CD4-positive, alpha-beta T cell (primary cell): ENCODE data around the gene PLCD4. TPM values are rescaled to one million over a fixed set of nuclear protein-coding genes. Genes with fewer than 3 reads are reported as not detected.

ENCODE experiments used
- ATAC-seq: fragments of 200-7000 bp; cut with Tn5 transposase; one replicate; pipeline ENCODE4 v1.10.0; 2022; ENCODE audit warnings: mild to moderate bottlenecking; ENCODE audit not compliant: poor library complexity
- CTCF ChIA-PET: fragments of 350-600 bp; sonication (Branson Sonifier 250); formaldehyde crosslinking; loops from one replicate; lab custom pipeline; 2021; ENCODE audit warnings: antibody characterized with exemption, inconsistent platforms; lab: Charles Lee
- POLR2A ChIA-PET: fragments of 350-600 bp; sonication (Branson Sonifier 250); formaldehyde crosslinking; loops from one replicate; lab custom pipeline; 2021; ENCODE audit warnings: antibody characterized with exemption, inconsistent platforms; lab: Charles Lee
- DNase-seq, 14 experiments: peaks; one replicate each; pipeline ENCODE4 v3.0.0-alpha.2; 2013 to 2020; ENCODE audit warnings: mixed read lengths in 2 of 14
- H3K27ac ChIP-seq, 2 donors: one replicate each; pipeline versions ENCODE4 v1.5.1 to v1.7.0; 2013; ENCODE audit warnings: low read length in 2 of 2, low read depth in 1 of 2, mild to moderate bottlenecking in 1 of 2
- H3K27me3 ChIP-seq, 2 experiments: 1 replicate in 1 of 2; 2 replicates in 1 of 2; pipeline versions ENCODE4 v1.6.1 to v1.7.0; 2013; ENCODE audit warnings: low read length in 2 of 2, control low read depth in 1 of 2, mild to moderate bottlenecking in 1 of 2, moderate library complexity in 1 of 2; ENCODE audit not compliant: insufficient read depth in 2 of 2, control insufficient read depth in 1 of 2
- H3K36me3 ChIP-seq: one replicate; pipeline ENCODE4 v1.6.1; 2013; ENCODE audit warnings: low read length, control low read depth; ENCODE audit not compliant: insufficient read depth
- H3K4me1 ChIP-seq: one replicate; pipeline ENCODE4 v1.6.1; 2013; ENCODE audit warnings: low read length, control low read depth; ENCODE audit not compliant: insufficient read depth
- H3K4me3 ChIP-seq: one replicate; pipeline ENCODE4 v1.5.1; 2013; ENCODE audit warnings: mild to moderate bottlenecking, low read length, moderate library complexity
- H3K9me3 ChIP-seq, 2 experiments: 1 replicate in 1 of 2; 2 replicates in 1 of 2; pipeline versions ENCODE4 v1.6.1 to v1.7.0; 2013; ENCODE audit warnings: low read length in 2 of 2, mild to moderate bottlenecking in 2 of 2, control low read depth in 1 of 2, moderate library complexity in 1 of 2; ENCODE audit not compliant: control insufficient read depth in 1 of 2, insufficient read depth in 1 of 2
- H3K27ac Mint-ChIP-seq: one replicate; pipeline ENCODE4 v1.8.0; 2020; ENCODE audit warnings: mixed read lengths
- H3K27me3 Mint-ChIP-seq: one replicate; pipeline ENCODE4 v1.8.0; 2021; ENCODE audit warnings: mixed read lengths
- H3K36me3 Mint-ChIP-seq: one replicate; pipeline ENCODE4 v1.8.0; 2021; ENCODE audit warnings: low read depth, mixed read lengths
- H3K4me1 Mint-ChIP-seq: one replicate; pipeline ENCODE4 v1.8.0; 2021; ENCODE audit warnings: low read depth, mixed read lengths
- H3K4me3 Mint-ChIP-seq: one replicate; pipeline ENCODE4 v1.8.0; 2020; ENCODE audit warnings: mild to moderate bottlenecking, mixed read lengths
- H3K9me3 Mint-ChIP-seq: one replicate; pipeline ENCODE4 v1.8.0; 2020; ENCODE audit warnings: mixed read lengths
- intact Hi-C, 2 experiments: fragments of 100-400 bp; cut with DNase I in 1 of 2; cut with micrococcal nuclease in 1 of 2; formaldehyde crosslinking; loops; one replicate each; pipeline versions ENCODE4 v1.15.1 to v1.9.0; 2023 to 2025; cut with DNase I, micrococcal nuclease
- total RNA-seq, 174 experiments: library from RNA in 2 of 174; stranded (reverse) in 2 of 174; gene quantifications; one replicate each; pipeline ENCODE4 v1.2.3 and lab custom pipeline; 2021 to 2026
- TF ChIP-seq, protein P1 (sequence below): fragments of 200-600 bp; IDR thresholded peaks from one replicate; pipeline ENCODE4 v1.8.0; 2022; ENCODE audit warnings: antibody characterized with exemption, mild to moderate bottlenecking

PLCD4 gene
- total RNA-seq, 2 experiments from 2014 or later, result 0.25 to 0.77 TPM

DNA sequence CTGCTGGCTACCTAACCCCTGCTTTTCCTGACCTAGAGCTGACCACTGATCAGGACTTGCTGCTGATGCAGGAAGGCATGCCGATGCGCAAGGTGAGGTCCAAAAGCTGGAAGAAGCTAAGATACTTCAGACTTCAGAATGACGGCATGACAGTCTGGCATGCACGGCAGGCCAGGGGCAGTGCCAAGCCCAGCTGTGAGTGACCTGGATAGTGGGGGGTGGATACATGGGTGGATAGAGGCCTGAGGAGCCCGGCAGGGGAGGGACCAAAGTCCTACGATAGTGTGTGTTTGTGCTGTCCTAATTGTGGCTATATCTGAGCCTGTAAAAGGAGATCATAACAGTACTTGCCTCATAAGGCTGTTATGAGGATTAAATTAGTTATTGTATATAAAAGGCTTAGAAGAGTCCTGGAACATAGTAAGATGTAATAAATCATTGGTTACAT is 8.2 kb downstream of the PLCD4 start:
- H3K27ac ChIP-seq, result no peak overlapping the region
- CTCF ChIA-PET, result no interaction called here
- POLR2A ChIA-PET, result no interaction called here
- Mint-ChIP-seq H3K9me3 (no peaks in the 10 kb centered on the region), H3K36me3 (no peaks in the 10 kb centered on the region), H3K27ac (no peak overlapping the region), H3K4me3 (no peak overlapping the region), H3K27me3 (no peaks in the 10 kb centered on the region), H3K4me1 (no peaks in the 10 kb centered on the region)
- DNase-seq, result no peak
- H3K4me3 ChIP-seq, result no peak overlapping the region
- intact Hi-C loops, result no loop called here
- TF ChIP-seq, protein P1, sequence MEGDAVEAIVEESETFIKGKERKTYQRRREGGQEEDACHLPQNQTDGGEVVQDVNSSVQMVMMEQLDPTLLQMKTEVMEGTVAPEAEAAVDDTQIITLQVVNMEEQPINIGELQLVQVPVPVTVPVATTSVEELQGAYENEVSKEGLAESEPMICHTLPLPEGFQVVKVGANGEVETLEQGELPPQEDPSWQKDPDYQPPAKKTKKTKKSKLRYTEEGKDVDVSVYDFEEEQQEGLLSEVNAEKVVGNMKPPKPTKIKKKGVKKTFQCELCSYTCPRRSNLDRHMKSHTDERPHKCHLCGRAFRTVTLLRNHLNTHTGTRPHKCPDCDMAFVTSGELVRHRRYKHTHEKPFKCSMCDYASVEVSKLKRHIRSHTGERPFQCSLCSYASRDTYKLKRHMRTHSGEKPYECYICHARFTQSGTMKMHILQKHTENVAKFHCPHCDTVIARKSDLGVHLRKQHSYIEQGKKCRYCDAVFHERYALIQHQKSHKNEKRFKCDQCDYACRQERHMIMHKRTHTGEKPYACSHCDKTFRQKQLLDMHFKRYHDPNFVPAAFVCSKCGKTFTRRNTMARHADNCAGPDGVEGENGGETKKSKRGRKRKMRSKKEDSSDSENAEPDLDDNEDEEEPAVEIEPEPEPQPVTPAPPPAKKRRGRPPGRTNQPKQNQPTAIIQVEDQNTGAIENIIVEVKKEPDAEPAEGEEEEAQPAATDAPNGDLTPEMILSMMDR, result no peak
- H3K4me1 ChIP-seq, result no peaks in the 10 kb centered on the region
- no peaks in the 10 kb centered on the region for H3K27me3 ChIP-seq
- H3K36me3 ChIP-seq, result no peaks in the 10 kb centered on the region
- no peak for ATAC-seq
- no peaks in the 10 kb centered on the region for H3K9me3 ChIP-seq

DNA sequence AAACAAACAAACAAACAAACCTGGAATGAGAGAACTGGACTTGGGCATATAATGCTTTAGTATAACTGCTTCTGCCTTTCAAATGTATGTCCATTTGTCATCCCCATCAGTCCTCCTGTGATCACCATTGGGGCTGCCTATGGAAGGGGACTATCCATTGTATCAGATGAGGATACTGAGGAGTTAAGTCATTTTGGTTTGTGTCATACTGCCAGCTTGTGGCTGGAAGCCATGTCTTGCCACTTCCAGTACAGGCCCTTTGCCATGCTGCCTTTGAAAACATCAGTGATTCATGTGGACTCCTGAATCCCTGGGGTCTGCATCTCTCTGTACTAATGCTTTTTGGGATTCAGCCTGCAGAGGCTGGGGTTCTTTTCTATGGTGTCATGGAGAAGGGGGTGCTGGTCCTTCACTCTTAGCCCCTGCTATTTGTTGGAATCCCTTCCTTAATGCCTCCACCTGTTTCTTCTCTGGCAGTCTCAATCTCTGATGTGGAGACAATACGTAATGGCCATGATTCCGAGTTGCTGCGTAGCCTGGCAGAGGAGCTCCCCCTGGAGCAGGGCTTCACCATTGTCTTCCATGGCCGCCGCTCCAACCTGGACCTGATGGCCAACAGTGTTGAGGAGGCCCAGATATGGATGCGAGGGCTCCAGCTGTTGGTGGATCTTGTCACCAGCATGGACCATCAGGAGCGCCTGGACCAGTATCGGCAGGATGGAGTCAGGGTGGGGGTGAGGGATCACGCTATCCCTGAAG is 10.6 kb downstream of the PLCD4 start:
- no peak overlapping the region for H3K27ac ChIP-seq
- ChIA-PET POLR2A (interaction anchor here (1.2 kb wide), 1 partner anchor 10 kb away, joined by 3 read pairs; no protein-coding TSS in a partner anchor), CTCF (no interaction called here)
- H3K4me1 ChIP-seq, result no peaks in the 10 kb centered on the region
- intact Hi-C loops, result no loop called here
- H3K9me3 ChIP-seq, result no peaks in the 10 kb centered on the region
- Mint-ChIP-seq H3K27ac (no peak overlapping the region), H3K36me3 (no peaks in the 10 kb centered on the region), H3K4me3 (no peak overlapping the region), H3K4me1 (peaks cover 4% of the 10 kb centered on the region), H3K27me3 (no peaks in the 10 kb centered on the region), H3K9me3 (no peaks in the 10 kb centered on the region)
- DNase-seq (no peak), ATAC-seq (no peak)
- no peaks in the 10 kb centered on the region for H3K27me3 ChIP-seq
- H3K4me3 ChIP-seq, result no peak overlapping the region
- TF ChIP-seq, protein P1, result no peak
- H3K36me3 ChIP-seq, result no peaks in the 10 kb centered on the region

DNA sequence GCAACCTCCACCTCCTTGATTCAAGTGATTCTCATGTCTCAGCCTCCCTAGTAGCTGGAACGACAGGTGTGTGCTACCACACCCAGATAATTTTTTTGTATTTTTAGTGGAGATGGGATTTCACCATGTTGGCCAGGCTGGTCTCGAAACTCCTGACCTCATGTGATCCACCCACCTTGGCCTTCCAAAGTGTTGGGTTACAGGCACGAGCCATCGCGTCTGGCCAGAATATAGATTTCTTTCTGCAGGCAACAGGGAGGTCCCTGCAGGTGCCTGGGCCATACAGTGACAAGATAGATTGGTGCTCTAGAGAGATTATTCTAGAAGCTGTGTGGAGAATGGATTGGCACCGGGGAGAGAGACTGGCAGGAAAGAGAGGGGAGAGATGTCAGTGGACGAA is 13.3 kb downstream of the PLCD4 start:
- peaks cover 5% of the 10 kb centered on the region for H3K4me1 Mint-ChIP-seq
- Histone ChIP-seq H3K27ac (no peak overlapping the region), H3K36me3 (no peaks in the 10 kb centered on the region), H3K27me3 (no peaks in the 10 kb centered on the region), H3K9me3 (no peaks in the 10 kb centered on the region), H3K4me3 (no peak overlapping the region), H3K4me1 (no peaks in the 10 kb centered on the region)
- ATAC-seq (no peak), DNase-seq (no peak)
- ChIA-PET CTCF (no interaction called here), POLR2A (no interaction called here)
- H3K27me3 Mint-ChIP-seq, result no peaks in the 10 kb centered on the region
- intact Hi-C loops, result no loop called here
- TF ChIP-seq, protein P1, result no peak
- H3K36me3 Mint-ChIP-seq, result no peaks in the 10 kb centered on the region
- H3K4me3 Mint-ChIP-seq, result no peak overlapping the region
- H3K27ac Mint-ChIP-seq, result no peak overlapping the region
- H3K9me3 Mint-ChIP-seq, result no peaks in the 10 kb centered on the region
